Liver (tissue), 9 donors: ENCODE data around the gene KIF11. TPM values are rescaled to one million over a fixed set of nuclear protein-coding genes. Genes with fewer than 3 reads are reported as not detected.

Experiments
- DNase-seq: peaks from one replicate; pipeline ENCODE4 v3.0.0-alpha.2; 2017; ENCODE audit warnings: low spot score
- H3K27ac ChIP-seq, 2 donors: one replicate each; pipeline ENCODE4 v1.7.0; 2013; ENCODE audit warnings: inconsistent platforms in 2 of 2, low read length in 2 of 2, control low read depth in 1 of 2, low read depth in 1 of 2, mild to moderate bottlenecking in 1 of 2
- H3K27me3 ChIP-seq, 4 donors: one replicate each; pipeline versions ENCODE4 v1.6.1 to v1.7.0; 2013; ENCODE audit warnings: low read length in 3 of 4, inconsistent platforms in 1 of 4, mild to moderate bottlenecking in 1 of 4, moderate library complexity in 1 of 4; ENCODE audit not compliant: control insufficient read depth in 4 of 4, insufficient read depth in 4 of 4
- H3K36me3 ChIP-seq, 4 donors: one replicate each; pipeline versions ENCODE4 v1.6.1 to v1.7.0; 2013; ENCODE audit warnings: low read length in 3 of 4, mild to moderate bottlenecking in 3 of 4, low read depth in 1 of 4, moderate library complexity in 1 of 4; ENCODE audit not compliant: control insufficient read depth in 4 of 4, insufficient read depth in 3 of 4
- H3K4me1 ChIP-seq, 4 donors: one replicate each; pipeline versions ENCODE4 v1.6.1 to v1.7.0; 2013; ENCODE audit warnings: low read length in 3 of 4, mild to moderate bottlenecking in 3 of 4, moderate library complexity in 1 of 4; ENCODE audit not compliant: control insufficient read depth in 4 of 4, insufficient read depth in 4 of 4
- H3K4me3 ChIP-seq, 3 donors: one replicate each; pipeline versions ENCODE4 v1.6.1 to v1.7.0; 2013; ENCODE audit warnings: low read length in 3 of 3, control low read depth in 1 of 3, low read depth in 1 of 3, mild to moderate bottlenecking in 1 of 3
- H3K9ac ChIP-seq, 2 donors: one replicate each; pipeline ENCODE4 v1.7.0; 2013; ENCODE audit warnings: low read length in 2 of 2, mild to moderate bottlenecking in 2 of 2, moderate library complexity in 2 of 2, control low read depth in 1 of 2, low read depth in 1 of 2
- H3K9me3 ChIP-seq, 4 donors: one replicate each; pipeline versions ENCODE4 v1.6.1 to v1.7.0; 2013; ENCODE audit warnings: low read length in 3 of 4; ENCODE audit not compliant: control insufficient read depth in 4 of 4
- CTCF ChIP-seq: fragments of 150-350 bp; IDR thresholded peaks from 2 replicates; pipeline ENCODE4 v1.5.1; 2017; ENCODE audit warnings: improper control_type of control experiment, low read depth, low read length; ENCODE audit not compliant: missing input control
- EGR1 ChIP-seq, 2 donors: IDR thresholded peaks; 2 replicates each; pipeline ENCODE4 v1.6.1; 2016 to 2018; ENCODE audit warnings: antibody characterized with exemption in 2 of 2, low read depth in 2 of 2
- HNF4G ChIP-seq: IDR thresholded peaks from 2 replicates; pipeline ENCODE4 v1.6.1; 2016; ENCODE audit warnings: antibody characterized with exemption
- NR2F2 ChIP-seq: IDR thresholded peaks from 2 replicates; pipeline ENCODE4 v1.6.1; 2016; ENCODE audit warnings: antibody characterized with exemption
- REST ChIP-seq: IDR thresholded peaks from 2 replicates; pipeline ENCODE4 v1.6.1; 2016; ENCODE audit warnings: antibody characterized with exemption, mild to moderate bottlenecking
- RXRA ChIP-seq, 2 donors: IDR thresholded peaks; 2 replicates each; pipeline ENCODE4 v1.6.1; 2017 to 2018; ENCODE audit warnings: antibody characterized with exemption in 2 of 2, mild to moderate bottlenecking in 1 of 2
- ZBTB33 ChIP-seq: IDR thresholded peaks from 2 replicates; pipeline ENCODE4 v1.6.1; 2016; ENCODE audit warnings: antibody characterized with exemption
- WGBS: extraction: QIAGEN DNeasy Blood & Tissue Kit; methylation state at CpG from one replicate; pipeline ENCODE4 v1.1.7; 2013; 5-methylcytosine and 5-hydroxymethylcytosine counted together
- polyA plus RNA-seq, 2 donors: library from polyadenylated mRNA; stranded (reverse) in 1 of 2; unstranded in 1 of 2; fragments of 200-250 nt in 1 of 2; fragments of >200 nt in 1 of 2; fragmentation: Nextera tagmentation in 1 of 2; extraction: Ambion mirVana in 1 of 2; gene quantifications; one replicate each; pipeline versions ENCODE4 v1.2.1 to v1.2.3, GENCODE V29; 2013 to 2015
- total RNA-seq, 2 donors: library from RNA; depleted of rRNA; stranded (reverse); fragments of >200 nt; gene quantifications; one replicate each; pipeline ENCODE4 v1.2.3, GENCODE V29; 2014
- donor health status: healthy.
- donor health status: healthy.
- donor health status: healthy.
- donor health status: healthy.
- donor health status: healthy.

Gene KIF11
- total and polyA plus RNA-seq, 4 donors: 0.25 to 29.2 (median 0.58) TPM

- 86% methylated on average over 3 of the region's 3 CpGs for WGBS
- no peak overlapping the region for H3K27ac ChIP-seq
Measured at GRCh38 chr10:92544296-92544695, 48.6 kb upstream of the KIF11 start.

More at GRCh38 chr10:92544296-92544695, 48.6 kb upstream of the KIF11 start:
- no peak for DNase-seq
- H3K36me3 ChIP-seq: peaks cover 0 to 3% (median 1%) of the 10 kb centered on the region in 4 donors
- H3K4me3 ChIP-seq: no peak overlapping the region
- H3K9ac ChIP-seq: no peak overlapping the region
- H3K4me1 ChIP-seq: peaks cover 0 to 2% (median 0%) of the 10 kb centered on the region in 4 donors
- TF ChIP-seq ZBTB33: no peak
- no peak for TF ChIP-seq HNF4G
- TF ChIP-seq NR2F2: no peak
- no peak for TF ChIP-seq REST
- TF ChIP-seq RXRA (IDR thresholded peaks at IDR 0.05): no peak
- no peak for TF ChIP-seq CTCF
- no peak for TF ChIP-seq EGR1 (IDR thresholded peaks at IDR 0.05; ENCODE audit: low read depth in 2 of 2)
- H3K27me3 ChIP-seq: no peaks in the 10 kb centered on the region
- H3K9me3 ChIP-seq: no peaks in the 10 kb centered on the region
